Ovary (tissue), 9 donors: ENCODE data around the gene ELMOD3. TPM values are rescaled to one million over a fixed set of nuclear protein-coding genes. Genes with fewer than 3 reads are reported as not detected.

ENCODE experiments used
- DNase-seq, 5 donors: peaks; one replicate each; pipeline ENCODE4 v3.0.0-alpha.2; 2019 to 2020
- H3K27ac ChIP-seq, 2 donors: fragments of 200-600 bp; one replicate each; pipeline versions ENCODE4 v1.5.1 to v1.8.0; 2019 to 2022
- H3K27me3 ChIP-seq: fragments of 200-600 bp; one replicate; pipeline ENCODE4 v1.8.0; 2022
- H3K36me3 ChIP-seq: fragments of 200-600 bp; sonication (generic); one replicate; pipeline ENCODE4 v1.5.1; 2019
- H3K4me1 ChIP-seq: one replicate; pipeline ENCODE4 v1.8.1; 2013; ENCODE audit warnings: mild to moderate bottlenecking, moderate library complexity; ENCODE audit not compliant: insufficient read depth
- H3K4me3 ChIP-seq: fragments of 200-600 bp; sonication (generic); one replicate; pipeline ENCODE4 v1.5.1; 2017
- H3K9me3 ChIP-seq, 2 donors: fragments of 200-600 bp in 1 of 2; sonication (generic) in 1 of 2; one replicate each; pipeline versions ENCODE4 v1.5.1 to v1.8.1; 2013 to 2019; ENCODE audit warnings: mild to moderate bottlenecking in 1 of 2, moderate library complexity in 1 of 2
- EP300 ChIP-seq: sonication (generic); formaldehyde crosslinking; IDR thresholded peaks from one replicate; pipeline ENCODE4 v1.6.1; 2017; ENCODE audit warnings: antibody characterized with exemption
- POLR2A ChIP-seq: fragments of 450-650 bp; IDR thresholded peaks from one replicate; pipeline ENCODE4 v1.6.1; 2017; ENCODE audit warnings: antibody characterized with exemption, mild to moderate bottlenecking, moderate library complexity
- WGBS, 3 donors: extraction: QIAGEN DNeasy Blood & Tissue Kit in 1 of 3; methylation state at CpG; one replicate each; pipeline versions ENCODE4 v1.1.5 to v1.1.7; 2013 to 2017; 5-methylcytosine and 5-hydroxymethylcytosine counted together
- intact Hi-C, 4 donors: fragments of 100-400 bp; cut with DNase I; formaldehyde crosslinking; loops; one replicate each; pipeline versions ENCODE4 v1.11.0 to v1.15.1; 2022 to 2023
- polyA plus RNA-seq, 2 donors: library from polyadenylated mRNA; stranded (reverse); fragments of 200-250 nt in 1 of 2; fragments of 350-450 nt in 1 of 2; fragmentation: Illumina TruSeq in 1 of 2; extraction: RNeasy Lipid Tissue Mini Kit (QIAGEN cat#74804) in 1 of 2; gene quantifications; one replicate each; pipeline ENCODE4 v1.2.3, GENCODE V29; 2013 to 2014
- total RNA-seq, 7 donors: library from RNA; depleted of rRNA in 2 of 7; stranded (reverse); fragments of >200 nt in 2 of 7; fragmentation: NEBNext Ultra II Directional in 3 of 7; extraction: Animal tissue kit (Norgen Biotek cat#: 25700) in 3 of 7; gene quantifications; one replicate each; pipeline versions ENCODE4 v1.1.0 to v1.2.4, GENCODE V29; 2016 to 2023
- TF ChIP-seq, protein P1 (sequence below), 3 donors: fragments of 450-650 bp in 2 of 3; fragments of 200-600 bp in 1 of 3; IDR thresholded peaks; one replicate each; pipeline versions ENCODE4 v1.5.1 to v1.8.0; 2016 to 2022; ENCODE audit warnings: antibody characterized with exemption in 3 of 3, mild to moderate bottlenecking in 1 of 3
- donor health status: DM: no; HTN: no; CAD: no; lungs with moderate emphysema.
- donor health status: DM: no; HTN: no; CAD: no.
- donor health status: Bipolar disorder and iron deficiency.
- donor health status: DM: yes; HTN: yes; CAD: no.
- donor health status: DM: no; HTN: no; CAD: no.
- donor health status: DM: yes; HTN: yes; CAD: no.

ELMOD3 gene
- total and polyA plus RNA-seq, 9 donors: 13.0 to 23.0 (median 17.3) TPM

DNA sequence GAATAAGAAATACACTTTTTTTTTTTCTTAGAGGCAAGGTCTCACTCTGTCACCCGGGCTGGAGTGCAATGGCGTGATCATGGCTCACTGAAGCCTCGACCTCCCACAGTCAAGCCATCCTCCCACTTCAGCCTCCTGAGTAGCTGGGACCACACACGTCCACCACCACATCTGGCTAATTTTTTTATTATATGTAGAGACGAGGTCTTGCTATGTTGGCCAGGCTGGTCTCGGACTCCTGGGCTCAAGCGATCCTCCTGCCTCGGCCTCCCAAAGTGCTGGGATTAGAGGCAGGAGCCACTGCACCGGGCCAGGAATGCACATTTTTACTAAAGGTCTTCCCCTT, 29.1 kb upstream of the ELMOD3 start:
- 39 to 57% (median 52%) methylated on average over 9 of the region's 9 CpGs for WGBS, 3 donors
- peak overlapping the region; percentile 83 for H3K4me3 ChIP-seq
- H3K36me3 ChIP-seq: no peaks in the 10 kb centered on the region
- H3K4me1 ChIP-seq: peaks cover 13% of the 10 kb centered on the region
- H3K27ac ChIP-seq: no peak overlapping the region
- H3K9me3 ChIP-seq: no peaks in the 10 kb centered on the region
- no peaks in the 10 kb centered on the region for H3K27me3 ChIP-seq
- intact Hi-C loops: loop anchor here in 1 of 4 donors (5.0 kb wide), 1 partner anchor 562 kb away; the partner anchor contains the start of gene ST3GAL5
- TF ChIP-seq, protein P1, sequence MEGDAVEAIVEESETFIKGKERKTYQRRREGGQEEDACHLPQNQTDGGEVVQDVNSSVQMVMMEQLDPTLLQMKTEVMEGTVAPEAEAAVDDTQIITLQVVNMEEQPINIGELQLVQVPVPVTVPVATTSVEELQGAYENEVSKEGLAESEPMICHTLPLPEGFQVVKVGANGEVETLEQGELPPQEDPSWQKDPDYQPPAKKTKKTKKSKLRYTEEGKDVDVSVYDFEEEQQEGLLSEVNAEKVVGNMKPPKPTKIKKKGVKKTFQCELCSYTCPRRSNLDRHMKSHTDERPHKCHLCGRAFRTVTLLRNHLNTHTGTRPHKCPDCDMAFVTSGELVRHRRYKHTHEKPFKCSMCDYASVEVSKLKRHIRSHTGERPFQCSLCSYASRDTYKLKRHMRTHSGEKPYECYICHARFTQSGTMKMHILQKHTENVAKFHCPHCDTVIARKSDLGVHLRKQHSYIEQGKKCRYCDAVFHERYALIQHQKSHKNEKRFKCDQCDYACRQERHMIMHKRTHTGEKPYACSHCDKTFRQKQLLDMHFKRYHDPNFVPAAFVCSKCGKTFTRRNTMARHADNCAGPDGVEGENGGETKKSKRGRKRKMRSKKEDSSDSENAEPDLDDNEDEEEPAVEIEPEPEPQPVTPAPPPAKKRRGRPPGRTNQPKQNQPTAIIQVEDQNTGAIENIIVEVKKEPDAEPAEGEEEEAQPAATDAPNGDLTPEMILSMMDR (IDR thresholded peaks at IDR 0.05): no peak
- TF ChIP-seq EP300: no peak
- TF ChIP-seq POLR2A: no peak
- DNase-seq: no peak

DNA sequence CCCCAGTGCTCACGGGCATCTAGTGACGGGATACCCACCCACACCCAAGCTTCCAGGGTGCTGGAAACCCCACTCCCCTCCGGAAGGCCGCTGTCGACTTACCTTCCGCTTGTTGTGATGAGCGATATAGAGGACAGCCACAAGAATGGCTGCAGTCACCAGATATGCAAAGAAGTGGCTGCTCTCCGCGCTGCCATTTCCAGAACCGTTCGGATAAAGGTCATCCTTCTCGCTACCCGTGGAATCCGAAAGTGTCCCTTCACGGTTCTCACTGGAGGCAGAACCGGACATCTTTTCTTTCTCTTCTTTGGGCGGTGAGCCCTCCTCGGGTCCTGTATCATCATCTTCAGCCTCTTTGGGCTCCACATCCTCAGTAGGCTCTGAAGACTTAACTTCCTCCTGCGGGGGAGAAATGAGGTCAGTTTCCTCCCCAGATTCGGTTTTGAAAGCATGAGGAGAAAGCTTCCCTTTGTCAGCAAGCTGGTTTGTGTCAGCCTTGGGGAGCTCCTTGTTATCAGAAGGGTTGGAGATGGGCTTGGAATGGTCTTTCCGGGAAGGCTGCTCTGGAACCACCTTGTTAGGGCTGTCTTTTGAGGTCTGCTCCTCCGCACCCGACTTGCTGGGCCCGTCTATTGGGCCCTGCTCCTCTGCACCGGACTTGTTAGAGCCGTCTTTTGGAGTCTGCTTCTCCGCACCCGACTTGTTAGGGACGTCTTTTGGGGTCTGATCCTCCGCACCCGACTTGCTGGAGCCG, 28.0 kb upstream of the ELMOD3 start:
- 5 to 15% (median 5%) methylated on average over 32 of the region's 32 CpGs for WGBS, 3 donors
- no peak for DNase-seq
- peaks cover 13% of the 10 kb centered on the region for H3K4me1 ChIP-seq
- no peak overlapping the region for H3K27ac ChIP-seq
- TF ChIP-seq POLR2A (no peak), EP300 (no peak)
- TF ChIP-seq, protein P1 (IDR thresholded peaks at IDR 0.05): no peak
- intact Hi-C loops: loop anchor here in 1 of 4 donors (5.0 kb wide), 1 partner anchor 561 kb away; the partner anchor contains the start of gene ST3GAL5
- no peaks in the 10 kb centered on the region for H3K36me3 ChIP-seq
- H3K27me3 ChIP-seq: no peaks in the 10 kb centered on the region
- H3K9me3 ChIP-seq: no peaks in the 10 kb centered on the region
- H3K4me3 ChIP-seq: peak overlapping the region; percentile 83

DNA sequence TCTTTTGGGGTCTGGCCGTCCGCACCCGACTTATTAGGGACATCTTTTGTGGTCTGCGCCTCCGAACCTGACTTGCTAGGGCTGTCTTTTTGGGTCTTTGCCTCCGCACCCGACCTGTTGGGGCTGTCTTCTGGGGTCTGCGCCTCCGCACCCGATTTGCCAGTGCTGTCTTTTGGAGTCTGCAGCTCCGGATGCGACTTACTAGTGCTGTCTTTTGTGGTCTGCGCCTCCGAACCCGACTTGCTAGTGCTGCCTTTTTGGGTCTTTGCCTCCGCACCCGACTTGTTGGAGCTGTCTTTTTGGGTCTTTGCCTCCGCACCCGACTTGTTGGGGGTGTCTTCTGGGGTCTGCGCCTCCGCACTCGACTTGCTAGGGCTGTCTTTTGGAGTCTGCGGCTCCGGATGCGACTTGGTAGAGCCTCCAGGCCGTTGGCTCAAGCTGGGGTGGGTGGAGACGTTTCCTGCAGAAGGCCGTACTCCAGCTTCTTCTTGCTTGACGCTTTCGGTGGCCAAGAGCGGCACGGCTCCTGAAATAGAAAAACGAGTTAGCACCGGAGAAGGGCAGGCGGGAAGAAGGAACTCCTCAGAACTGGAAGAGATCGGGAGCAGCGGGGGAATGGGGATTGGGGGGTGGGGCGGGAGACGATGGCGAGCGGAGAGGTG, 27.3 kb upstream of the ELMOD3 start:
- TF ChIP-seq, protein P1 (IDR thresholded peaks at IDR 0.05): no peak
- no peak for TF ChIP-seq POLR2A
- no peak for TF ChIP-seq EP300
- Histone ChIP-seq H3K27ac (peak overlapping the region; percentile 92 to 94), H3K4me1 (peaks cover 13% of the 10 kb centered on the region), H3K36me3 (no peaks in the 10 kb centered on the region), H3K27me3 (no peaks in the 10 kb centered on the region), H3K9me3 (no peaks in the 10 kb centered on the region), H3K4me3 (peak overlapping the region; percentile 83)
- intact Hi-C loops: loop anchor here in 1 of 4 donors (5.0 kb wide), 1 partner anchor 560 kb away; the partner anchor contains the start of gene ST3GAL5
- WGBS, 3 donors: 2 to 4% (median 3%) methylated on average over 41 of the region's 41 CpGs
- peak in 4 of 5 donors; percentile 27 to 67 (median 54) for DNase-seq

DNA sequence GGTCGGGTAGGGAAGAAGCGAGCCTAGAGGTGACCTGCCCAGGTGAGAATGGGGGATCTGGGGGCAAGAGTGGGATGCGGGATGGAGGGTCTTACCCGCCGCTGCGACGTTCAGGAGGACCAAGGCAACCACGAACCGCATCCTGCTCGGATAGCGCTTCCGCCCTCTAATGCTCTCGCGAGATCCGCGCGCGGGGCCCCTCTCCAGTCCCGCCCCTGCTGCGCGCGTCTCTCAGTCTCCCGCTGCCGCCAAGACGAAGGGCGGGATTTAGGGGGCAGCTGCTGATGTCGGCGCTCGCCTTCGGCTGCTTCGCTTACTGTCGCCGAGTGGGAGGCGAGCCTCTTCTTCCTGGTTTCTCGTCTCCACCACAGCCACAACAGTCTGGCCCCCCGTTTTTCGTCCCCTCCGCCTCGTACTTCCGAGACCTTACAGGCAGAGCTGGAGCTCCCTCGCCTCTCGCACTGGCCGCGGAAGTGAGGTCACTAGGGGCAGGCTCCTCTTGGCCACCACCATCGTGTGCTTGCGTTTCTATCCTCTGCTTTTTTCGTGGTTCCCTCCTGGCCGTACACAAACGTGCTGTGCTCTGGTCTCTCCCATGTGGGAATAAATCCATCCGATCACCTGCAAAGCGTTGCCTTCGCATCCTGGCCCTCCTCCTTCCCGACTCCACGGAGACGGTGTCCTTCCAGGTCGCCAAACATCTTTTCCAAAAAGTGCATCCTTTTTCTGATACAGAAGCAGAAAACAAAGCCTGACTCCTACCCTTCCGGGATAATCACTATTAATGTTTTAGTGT, 26.5 kb upstream of the ELMOD3 start, which contains the start of gene TGOLN2:
TGOLN2 (minus strand) TSS at position 168 of the 796 bp plus-strand sequence; CDS start at position 141, 27 bp downstream.
- Histone ChIP-seq H3K27ac (peak within 1 kb of the TSS; percentile 92 to 94), H3K4me3 (peak within 1 kb of the TSS; percentile 83), H3K27me3 (no peaks in the 10 kb centered on the region), H3K9me3 (no peaks in the 10 kb centered on the region), H3K4me1 (peaks cover 13% of the 10 kb centered on the region), H3K36me3 (no peaks in the 10 kb centered on the region)
- WGBS, 3 donors: 0 to 1% (median 0%) methylated on average over 54 to 57 of the region's 57 CpGs
- DNase-seq: peak; percentile 91 to 95 (median 95)
- intact Hi-C loops: loop anchor here in 1 of 4 donors (5.0 kb wide), 1 partner anchor 559 kb away; the partner anchor contains the start of gene ST3GAL5
- TF ChIP-seq POLR2A (peak; percentile 99), EP300 (no peak)
- TF ChIP-seq, protein P1 (IDR thresholded peaks at IDR 0.05): peak in 1 of 3 donors; percentile 17
